GM21360 (cell line): Measurements from ENCODE around the gene GLG1.

ENCODE experiments used
- ATAC-seq: cut with Tn5 transposase; IDR thresholded peaks from one replicate; pipeline ENCODE4 v1.9.1; 2021; ENCODE audit warnings: mild to moderate bottlenecking, moderate library complexity; ENCODE audit not compliant: unreplicated experiment

Gene GLG1

DNA sequence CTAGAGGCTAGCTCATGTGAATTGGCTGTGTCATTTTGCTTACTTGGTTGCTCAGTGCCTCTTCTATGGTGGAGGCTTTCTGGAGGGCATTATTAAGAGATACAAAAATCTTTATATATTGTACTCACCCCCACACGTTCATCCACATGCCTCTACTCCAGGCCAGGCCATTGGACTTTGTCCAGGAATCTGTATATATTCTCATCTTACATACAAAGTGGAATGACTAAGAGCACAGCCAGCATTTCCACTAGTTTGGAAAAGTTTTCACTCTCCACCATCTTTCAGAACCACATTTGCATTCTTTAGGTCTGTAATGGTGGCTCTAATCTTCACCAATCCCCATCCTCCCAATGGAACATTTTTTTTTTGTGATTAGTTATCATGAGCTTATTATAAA, 4.8 kb upstream of the GLG1 start:
- no peak for ATAC-seq

DNA sequence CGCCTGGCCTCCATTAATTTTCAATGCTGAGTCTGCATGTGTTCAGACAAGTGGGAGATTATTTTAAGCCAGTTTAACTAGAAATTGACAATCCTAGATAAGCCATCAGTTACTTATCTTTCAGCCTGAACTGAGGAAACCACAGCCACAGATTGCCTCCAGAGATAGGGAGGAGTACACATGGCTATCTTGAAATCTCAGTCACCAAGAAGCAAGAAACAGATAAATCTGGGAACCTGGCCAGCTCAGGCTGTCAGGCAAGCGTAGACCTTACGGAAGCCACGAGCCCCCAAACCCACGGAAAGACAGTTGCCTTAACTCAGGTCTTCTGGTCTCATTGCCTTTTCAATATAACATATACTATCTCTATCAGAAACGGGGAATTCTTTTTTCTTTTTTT, 2.0 kb upstream of the GLG1 start:
- ATAC-seq: no peak

DNA sequence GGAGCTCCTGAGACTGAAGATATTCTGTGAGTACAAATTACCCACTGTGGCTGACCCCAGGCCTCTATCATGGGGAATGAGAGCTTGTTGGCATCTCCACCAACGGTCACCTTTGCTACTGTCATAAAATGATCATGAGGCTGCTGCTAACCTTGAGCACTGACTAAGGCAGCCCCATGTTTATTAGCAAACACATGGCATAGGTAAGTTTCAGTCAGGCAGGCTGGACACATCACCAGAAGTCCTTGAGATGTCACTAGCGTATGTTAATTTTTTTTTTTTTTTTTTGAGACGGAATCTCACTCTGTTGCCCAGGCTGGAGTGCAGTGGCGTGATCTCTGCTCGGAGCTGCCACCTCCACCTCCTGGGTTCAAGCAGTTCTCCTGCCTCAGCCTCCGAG, 1.5 kb upstream of the GLG1 start:
- ATAC-seq: no peak

DNA sequence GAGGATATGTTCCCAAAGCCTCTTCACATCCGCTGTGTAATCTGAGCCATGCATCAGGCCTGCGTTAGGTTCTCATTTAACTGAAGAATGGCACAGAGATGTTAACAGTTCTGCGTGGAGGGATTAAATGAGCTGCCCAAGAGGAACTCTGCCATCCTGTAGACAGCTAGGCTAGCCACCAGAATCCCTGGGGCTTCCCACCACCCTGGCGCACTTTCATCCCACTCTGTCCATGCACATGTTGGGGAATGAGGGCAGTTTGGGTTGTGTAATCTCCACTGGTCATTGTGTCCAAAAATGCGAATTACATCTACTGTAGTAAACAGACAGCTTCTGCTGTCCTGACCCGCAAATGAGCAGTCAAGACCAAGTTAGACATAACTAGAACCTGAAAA, 1.0 kb upstream of the GLG1 start:
- no peak for ATAC-seq

DNA sequence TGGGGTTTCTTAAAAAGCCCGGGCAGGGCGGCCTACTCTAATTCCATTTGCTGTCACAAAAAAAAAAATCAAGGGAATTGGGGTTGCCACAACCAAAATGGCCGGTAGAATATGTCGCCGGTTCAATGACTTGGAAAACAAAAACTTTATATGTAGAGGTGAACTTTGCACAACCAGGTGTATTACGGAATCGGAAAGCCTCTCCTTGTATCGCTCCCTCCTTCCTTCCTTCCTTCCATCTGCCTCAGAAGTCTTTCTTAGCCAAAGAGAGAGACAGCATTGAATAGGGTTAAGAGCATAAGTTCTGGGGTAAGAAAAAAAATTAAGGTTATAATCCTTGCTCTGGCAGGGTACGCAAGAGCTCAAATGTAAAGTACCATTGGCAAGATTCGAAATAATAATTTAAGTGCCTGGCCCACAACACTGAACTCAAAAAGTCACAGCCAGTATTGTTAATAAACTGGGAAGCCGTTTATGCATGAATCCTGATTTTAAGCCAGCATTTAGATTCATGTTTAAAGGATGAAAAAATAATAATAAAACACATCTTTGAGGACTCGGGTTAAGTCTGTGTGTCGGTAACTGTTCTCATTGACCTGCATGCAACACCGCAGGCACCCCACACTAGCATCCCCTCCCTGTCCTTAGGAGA, 522 bp upstream of the GLG1 start:
- peak; percentile 14 for ATAC-seq

DNA sequence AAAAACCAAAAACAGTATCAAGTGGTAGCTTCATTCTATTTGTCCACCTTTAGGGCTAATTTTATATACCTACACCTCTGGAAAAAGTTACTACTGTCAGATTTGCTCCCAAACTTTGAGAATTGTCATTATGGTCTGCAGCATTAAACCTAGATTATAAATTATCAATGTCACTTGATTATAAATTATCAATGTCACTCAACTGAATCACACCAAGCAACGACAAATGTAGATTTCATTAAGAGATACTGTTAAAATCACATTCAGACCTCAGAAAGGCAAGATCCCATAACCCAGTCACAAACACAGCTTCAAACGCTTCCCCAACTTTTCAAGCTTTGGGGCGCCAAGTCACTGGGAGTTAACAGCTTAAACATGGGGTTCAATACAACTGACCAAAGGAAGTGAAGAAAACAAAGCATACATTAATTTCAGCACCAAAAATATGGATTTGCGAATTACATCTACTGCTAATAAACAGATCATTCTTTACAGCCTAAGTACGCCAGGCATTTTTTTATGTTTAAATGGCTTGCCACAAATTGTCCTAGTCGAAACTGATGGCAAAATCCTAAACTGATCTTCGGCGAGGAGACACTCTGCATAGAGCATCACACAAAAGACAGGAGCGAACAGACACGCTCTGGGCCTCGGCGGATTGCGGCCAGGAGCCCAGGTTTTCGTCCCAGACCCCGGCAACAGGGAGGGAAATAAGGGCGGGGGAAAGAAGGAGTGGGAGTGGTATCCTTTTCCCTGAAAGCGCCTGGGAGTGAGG, 981 bp downstream of the GLG1 start:
- no peak for ATAC-seq

DNA sequence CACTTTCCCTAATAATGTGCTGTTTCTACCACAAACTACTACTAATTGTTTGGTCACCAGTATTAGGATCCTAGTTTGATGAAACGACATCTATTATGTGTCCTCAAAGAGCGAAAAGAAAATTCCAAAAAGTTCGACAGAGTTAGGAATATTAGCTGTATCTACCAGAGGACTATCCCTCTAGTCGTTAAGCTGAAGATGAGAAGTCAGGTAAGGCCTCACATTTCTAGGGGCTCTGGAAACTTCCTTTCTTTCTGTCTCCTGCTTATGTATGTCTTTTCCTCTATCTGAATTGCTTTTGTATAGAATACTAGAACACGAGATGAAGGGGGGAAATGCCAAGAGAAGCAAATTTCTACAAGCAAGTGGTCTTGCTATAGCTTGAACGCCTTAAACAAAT, 1.6 kb downstream of the GLG1 start:
- ATAC-seq: no peak

DNA sequence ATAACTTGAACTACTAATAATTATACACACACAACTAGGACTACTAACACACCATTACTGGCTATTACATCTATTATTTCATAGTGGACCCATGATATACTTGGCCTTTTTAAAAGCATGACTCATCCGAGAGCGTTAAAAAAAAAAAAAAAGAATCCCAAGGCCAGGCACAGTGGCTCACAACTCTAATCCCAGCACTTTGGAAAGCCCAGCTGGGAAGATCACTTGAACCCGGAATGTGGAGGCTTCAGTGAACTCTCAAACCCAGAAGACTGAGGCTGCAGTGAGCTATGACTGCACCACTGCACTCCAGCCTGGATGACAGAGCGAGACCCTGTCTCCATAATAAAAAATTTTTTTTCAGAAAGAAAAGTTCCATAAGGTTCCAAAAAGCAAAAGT, 3.1 kb downstream of the GLG1 start:
- ATAC-seq: no peak

DNA sequence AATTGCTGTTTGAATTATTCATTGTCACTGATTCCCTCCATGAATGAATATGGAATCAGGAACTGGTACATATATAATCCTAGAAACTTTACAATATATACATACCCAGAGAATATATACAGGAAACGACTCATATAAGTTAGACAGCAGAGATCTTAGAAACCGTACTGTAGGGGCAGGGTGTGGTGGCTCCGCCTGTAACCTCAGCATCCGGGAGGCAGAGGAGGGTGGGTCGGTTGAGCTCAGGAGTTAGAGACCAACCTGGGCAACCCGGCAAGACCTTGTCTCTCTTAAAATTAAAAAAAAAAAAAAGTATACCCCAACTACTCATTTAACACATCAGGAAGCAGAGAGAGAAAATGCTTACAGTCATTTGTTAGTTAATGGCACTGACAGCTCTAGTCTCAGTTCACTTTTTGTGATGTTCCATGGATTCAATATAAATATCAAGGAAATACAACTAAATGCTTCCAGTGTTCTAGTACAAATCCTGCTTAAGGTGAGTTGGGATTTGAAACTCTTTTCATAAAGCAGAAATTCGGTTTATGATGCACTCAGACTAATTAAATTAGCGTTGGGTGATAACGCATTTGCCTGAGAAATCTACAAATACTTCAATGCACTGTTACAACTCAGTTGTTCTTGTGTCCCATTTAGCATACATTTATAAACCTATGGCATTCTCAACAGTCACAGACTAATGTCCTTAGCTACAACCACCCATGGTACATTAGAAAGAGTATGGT, 5.6 kb downstream of the GLG1 start:
- no peak for ATAC-seq

DNA sequence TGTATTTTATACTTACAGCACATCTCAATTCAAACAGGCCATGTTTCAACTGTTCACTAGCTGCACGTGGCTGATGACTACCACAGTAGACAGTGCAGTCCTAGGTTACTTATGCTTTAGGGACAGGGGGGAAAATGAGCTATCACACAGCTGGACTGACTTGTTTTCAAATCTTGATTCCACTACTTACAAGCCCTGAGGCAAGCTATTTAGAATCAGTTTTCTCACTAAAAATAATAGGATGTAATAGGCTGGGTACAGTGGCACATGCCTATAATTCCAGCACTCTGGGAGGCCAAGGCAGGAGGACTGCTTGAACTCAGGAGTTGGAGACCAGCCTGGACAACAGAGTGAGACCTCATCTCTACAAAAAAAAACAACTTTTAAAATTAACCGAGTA, 10.3 kb downstream of the GLG1 start:
- no peak for ATAC-seq

DNA sequence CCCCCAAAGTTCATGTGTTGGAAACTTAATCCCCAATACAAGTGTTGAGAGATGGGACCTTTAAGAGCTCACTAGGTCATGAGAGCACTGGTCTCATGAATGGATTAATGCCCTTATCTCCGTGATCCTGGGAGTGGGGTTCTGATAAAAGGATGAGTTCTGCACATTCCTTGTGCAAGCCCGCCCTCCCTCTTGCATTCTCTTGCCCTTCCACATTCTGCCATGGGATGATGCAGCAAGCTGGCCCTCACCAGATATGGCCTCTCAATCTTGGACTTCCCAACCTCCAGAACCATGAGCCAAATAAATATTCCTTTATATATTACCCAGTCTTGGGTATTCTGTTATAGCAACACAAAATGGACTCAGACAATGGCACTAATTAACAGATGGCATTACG, 14.1 kb downstream of the GLG1 start:
- no peak for ATAC-seq

DNA sequence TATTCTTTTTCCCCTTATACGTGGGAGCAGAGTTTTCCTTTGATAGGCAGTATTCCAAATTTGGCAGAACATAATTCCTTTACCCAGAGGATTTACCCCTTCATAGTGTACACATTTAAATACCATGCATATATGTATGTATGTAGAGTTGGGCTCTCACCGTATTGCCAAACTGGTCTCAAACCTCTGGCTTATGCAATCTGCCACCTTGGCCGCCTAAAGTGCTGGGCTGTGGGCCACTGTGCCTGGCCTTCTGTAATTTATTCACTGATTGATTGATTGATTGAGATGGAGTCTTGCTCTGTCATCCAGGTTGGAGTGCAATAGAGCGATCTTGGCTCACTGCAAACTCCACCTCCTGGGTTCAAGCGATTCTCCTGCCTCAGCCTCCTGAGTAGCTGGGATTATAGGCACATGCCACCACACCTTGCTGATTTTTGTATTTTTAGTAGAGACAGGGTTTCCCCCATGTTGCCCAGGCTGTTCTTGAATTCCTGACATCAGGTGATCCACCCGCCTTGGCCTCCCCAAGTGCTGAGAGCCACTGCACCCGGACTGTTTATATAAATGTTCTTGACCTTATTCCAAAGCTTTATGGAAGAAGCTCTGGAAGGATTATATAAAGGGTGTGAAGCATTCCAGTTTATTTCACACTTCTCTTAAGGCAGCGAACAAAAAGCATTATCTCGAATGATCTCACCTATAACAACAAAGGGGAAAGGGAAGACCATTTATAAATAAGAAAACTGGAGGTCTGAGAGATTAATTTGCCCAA, 14.9 kb downstream of the GLG1 start:
- ATAC-seq: no peak

DNA sequence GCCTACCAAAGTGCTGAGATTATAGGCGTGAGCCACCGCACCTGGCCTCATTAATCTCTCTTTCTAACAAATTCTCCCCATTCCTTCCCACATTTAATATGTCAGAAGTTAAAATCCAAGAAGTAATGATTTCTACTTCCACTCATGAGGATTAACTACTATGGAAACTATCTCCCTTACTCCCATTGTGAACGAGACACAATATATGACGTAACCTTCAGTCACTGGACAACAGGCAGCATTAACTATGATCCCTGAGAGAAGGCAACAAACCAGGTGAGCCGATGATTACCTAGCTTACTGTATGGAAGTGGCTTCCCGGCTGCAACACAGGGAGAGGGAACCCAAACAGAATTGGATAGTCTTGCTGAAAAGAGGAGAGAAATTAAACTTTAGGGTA, 20.0 kb downstream of the GLG1 start:
- no peak for ATAC-seq

DNA sequence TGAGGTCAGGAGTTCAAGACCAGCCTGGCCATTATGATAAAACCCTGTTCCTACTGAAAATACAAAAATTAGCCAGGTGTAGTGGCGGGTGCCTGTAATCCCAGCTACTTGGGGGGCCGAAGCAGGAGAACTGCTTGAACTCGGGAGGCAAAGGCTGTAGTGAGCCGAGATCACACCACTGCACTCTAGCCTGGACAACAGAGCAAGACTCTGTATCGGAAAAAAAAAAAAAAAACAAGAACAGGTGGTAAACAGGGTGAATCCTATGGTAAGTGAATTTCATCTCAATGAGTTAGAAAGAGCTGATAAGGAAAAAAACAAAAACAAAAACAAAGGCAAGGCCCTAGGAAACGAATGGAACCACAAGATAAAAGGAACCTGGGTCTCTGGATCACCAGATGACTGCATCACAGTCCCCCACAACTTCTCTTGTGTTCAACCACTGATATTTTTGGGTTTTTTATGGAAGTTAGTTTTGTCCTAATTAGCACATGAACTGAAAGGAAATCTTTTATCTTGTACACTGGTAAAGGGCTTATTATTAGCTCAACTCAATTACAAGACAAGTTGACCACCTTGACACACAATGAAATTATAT, 21.0 kb downstream of the GLG1 start:
- ATAC-seq: no peak

DNA sequence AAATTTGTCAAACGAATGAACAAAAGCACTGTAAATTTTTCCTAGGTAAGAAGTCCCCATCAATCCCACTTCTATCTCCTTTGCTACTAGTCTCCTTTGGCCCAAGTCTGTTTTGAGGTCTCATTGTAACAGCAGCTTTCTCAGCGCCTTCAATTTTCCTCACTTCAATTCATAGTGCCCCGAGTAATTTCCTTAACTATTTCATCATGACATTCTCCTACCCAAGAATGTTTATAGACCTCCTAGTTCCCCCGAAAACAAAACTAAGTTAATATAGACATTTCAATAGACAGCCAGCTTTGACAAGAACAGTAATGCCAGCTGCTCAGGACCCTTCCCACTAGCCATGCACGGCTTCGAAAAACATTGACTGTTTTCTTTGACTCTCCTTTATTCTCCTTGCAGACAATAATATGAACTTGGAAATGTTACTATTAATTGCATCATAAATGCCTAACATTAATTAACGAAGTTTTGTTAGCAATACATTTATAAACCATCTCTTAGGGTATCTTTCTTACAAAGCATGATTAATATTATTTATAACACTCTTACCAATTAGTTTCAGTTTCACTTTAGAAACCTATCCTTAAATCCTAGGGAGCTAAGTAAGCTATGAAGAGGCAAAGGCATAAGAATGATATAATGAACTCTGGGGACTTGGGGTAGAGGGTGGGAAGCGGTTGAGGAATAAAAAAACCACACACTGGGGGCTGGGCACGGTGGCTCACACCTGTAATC, 22.8 kb downstream of the GLG1 start:
- no peak for ATAC-seq

DNA sequence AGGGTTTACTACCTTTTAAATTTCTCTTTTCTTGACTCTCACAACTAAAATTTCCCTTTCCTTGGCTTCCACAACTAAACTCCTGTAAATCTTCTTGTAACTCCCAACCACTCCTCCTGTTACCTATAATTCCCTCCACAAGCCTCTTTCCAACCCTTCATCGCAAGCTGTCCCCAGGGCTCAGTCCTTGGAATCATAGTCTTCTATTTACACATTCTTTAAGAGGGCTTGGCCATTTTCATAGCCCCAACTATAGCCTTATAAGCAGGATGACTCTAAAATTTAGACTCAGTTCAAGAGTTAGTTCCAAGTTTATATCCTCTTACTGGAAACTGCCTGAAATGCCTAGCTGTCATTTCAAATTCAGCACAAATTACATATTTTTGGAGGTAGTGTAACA, 23.9 kb downstream of the GLG1 start:
- no peak for ATAC-seq

DNA sequence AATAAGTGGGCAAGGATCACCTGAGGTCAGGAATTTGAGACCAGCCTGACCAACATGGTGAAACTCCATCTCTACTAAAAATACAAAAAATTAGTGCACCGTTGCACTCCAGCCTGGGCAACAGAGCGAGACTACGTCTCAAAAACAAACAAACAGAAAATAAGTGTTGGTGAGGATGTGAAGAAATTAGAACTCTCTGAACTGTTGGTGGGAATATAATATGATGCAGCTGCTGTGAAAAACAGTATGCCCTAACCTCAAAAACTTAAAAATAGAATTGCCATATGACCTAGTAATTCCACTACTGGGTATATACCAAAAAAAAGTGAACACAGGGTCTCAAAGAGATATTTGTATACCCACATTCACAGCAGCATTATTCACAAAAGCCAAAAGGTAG, 26.1 kb downstream of the GLG1 start:
- ATAC-seq: no peak

DNA sequence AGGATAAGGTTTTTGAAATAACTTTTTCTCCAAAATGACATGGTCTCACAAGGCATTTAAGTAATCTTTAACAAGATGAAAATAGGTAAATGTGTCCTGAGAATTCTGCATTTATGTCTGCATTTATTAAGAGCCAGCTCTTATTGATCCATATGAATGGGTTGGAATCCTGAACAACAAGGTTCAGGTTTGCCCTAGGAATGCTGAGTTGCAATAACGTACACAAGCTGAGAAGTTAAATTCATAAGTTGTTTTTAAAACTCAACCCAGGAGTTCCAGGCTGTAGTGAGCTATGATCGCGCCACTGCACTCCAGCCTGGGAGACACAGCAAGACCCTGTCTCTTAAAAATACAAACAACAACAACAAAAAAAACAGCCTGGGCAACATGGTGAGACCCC, 28.1 kb downstream of the GLG1 start:
- ATAC-seq: no peak

DNA sequence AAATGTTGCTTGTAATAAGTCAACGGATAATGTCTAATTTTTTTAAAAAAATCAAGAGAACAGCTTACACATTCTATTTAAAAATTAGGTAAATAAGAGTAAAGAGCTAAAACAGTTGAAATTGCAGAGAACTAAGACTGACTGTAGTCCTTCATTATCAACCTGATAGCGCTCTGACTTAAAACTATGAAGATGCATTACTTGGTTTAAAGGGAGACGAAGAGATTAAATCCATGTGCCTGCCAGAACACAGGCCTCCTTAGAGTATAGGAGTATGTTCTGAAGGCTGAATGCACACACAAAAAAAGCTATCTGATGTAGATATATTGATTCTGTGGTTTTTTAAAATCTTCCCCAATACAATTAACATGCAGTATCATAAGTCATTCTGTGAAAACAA, 28.5 kb downstream of the GLG1 start:
- ATAC-seq: no peak

DNA sequence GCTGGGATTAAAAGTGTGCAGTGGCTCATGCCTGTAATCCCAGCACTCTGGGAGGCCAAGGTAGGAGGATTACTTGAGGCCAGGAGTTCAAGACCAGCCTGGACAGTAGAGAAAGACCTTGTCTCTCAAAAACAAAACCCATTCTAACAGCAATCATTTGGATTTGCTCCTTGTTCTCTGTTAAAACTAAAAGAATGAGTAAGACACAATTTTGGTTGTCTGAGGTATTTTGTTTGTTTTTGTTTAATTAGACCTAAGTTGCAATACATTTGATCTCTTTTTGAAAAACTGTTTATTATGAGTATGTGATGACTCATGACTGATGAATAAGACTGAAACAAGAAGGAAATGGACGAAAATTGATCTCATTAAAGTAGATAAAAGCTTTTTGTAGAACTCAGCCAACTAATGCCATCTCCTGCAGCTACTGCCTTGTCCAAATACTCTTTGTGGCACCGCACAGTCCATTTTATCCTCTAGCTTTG, 29.0 kb downstream of the GLG1 start:
- no peak for ATAC-seq
